ENCODE measurements around the gene TLL2.

The TLL2 gene

GRCh38 chr10:96460316-96460715, 53.4 kb downstream of the TLL2 start:
- no peak for DNase-seq

GRCh38 chr10:96457341-96457740, 56.4 kb downstream of the TLL2 start:
- DNase-seq = no peak

GRCh38 chr10:96456296-96456840, 57.4 kb downstream of the TLL2 start:
- no peak for DNase-seq

DNA sequence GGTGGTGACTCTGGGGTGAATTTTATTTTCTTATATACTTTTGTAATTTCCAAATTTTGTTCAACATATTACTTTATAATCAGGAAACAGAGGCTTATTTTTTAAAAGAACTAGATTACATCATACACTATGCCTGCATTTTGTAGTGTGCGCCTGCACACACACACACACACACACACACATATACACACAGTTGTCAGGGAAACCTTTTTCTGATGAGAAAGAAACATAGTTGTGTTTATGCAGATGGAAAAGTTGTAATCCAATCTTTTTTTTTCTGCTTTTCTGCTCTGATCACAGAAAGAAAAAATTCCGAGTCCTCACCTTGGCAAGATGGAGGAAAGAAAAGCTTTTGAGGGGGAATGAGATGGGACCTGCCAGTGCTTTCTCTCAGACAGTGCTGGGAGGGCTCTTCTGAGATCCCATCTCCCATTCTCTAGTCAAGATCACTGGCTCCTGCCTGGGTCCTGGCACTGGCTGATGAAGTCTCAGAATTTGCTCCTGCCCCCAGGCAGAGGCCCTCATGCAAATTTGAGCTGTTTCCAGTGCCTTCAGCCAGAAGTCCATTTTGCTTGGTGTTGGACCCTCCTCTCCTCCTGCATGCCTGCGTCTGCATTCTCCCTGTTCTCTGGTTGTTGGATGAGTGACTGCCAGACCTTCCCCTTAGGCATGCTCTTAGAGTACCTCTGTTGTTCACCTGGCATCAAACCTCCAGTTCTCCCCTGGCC, 59.7 kb downstream of the TLL2 start:
- no peak for DNase-seq

GRCh38 chr10:96452494-96453153, 61.1 kb downstream of the TLL2 start:
- DNase-seq = no peak

DNA sequence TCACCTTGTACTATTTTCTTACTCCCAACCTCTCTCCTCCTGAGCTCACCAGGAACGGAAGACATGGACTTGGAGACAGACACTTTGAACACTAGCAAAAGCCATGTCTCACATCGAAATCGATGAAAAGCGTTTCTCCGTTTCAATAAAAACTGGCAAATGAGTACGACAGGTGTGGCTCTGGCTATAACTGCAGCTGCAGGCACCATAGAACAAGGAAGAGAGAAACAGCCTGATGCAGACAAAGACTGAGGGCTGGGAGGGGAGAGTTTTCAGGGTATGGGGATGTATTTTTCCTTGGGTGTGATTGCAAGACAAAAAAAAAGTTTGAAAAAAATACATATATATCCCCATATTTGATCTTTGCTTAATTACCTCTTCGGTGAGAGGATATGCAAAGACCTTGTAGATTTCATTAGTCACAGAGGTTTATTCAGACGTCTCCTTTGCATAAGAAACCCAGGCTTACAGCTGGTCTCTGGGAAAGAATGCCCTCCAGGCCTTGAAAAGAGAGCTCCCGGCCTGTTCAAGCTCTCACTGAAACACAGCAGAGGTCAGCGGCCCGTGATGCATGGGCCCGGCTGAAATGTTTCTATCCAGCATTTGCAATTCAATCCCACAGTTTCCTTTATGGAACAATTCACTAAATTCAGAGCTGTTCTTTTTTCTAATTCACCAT, 63.1 kb downstream of the TLL2 start:
- DNase-seq = no peak

- no peak for DNase-seq
Measured at GRCh38 chr10:96448558-96448957, 65.2 kb downstream of the TLL2 start.

DNA sequence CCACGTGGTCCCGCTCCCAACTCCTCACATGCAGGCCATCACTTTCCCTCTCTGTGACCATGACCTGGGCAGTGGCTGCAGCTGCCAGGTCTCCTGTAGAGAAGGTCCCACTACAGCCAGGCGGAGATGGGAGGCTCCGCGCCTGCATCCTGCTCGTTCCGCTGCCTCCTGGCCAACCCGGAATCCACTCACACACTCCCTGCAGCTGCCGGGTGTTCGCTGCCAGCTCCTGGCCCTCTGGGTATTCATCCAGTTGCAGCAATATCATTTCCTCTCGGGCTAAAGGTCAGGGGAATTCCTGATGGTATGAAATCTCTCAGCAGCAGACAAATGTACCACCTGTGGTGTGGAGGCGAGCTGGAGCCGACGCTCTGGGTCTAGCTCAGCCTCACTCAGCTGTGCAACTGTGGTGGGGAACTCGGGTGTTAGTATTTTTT, 65.7 kb downstream of the TLL2 start:
- DNase-seq = no peak

- no peak for DNase-seq
Measured at GRCh38 chr10:96446966-96447596, 66.6 kb downstream of the TLL2 start.

GRCh38 chr10:96441987-96442643, 71.6 kb downstream of the TLL2 start:
- no peak for DNase-seq

- DNase-seq = no peak
Measured at GRCh38 chr10:96441322-96441885, 72.3 kb downstream of the TLL2 start.

GRCh38 chr10:96440361-96441292, 73.1 kb downstream of the TLL2 start:
- no peak for DNase-seq

GRCh38 chr10:96439725-96440124, 74.0 kb downstream of the TLL2 start:
- DNase-seq = no peak

GRCh38 chr10:96436035-96436434, 77.7 kb downstream of the TLL2 start:
- no peak for DNase-seq

DNA sequence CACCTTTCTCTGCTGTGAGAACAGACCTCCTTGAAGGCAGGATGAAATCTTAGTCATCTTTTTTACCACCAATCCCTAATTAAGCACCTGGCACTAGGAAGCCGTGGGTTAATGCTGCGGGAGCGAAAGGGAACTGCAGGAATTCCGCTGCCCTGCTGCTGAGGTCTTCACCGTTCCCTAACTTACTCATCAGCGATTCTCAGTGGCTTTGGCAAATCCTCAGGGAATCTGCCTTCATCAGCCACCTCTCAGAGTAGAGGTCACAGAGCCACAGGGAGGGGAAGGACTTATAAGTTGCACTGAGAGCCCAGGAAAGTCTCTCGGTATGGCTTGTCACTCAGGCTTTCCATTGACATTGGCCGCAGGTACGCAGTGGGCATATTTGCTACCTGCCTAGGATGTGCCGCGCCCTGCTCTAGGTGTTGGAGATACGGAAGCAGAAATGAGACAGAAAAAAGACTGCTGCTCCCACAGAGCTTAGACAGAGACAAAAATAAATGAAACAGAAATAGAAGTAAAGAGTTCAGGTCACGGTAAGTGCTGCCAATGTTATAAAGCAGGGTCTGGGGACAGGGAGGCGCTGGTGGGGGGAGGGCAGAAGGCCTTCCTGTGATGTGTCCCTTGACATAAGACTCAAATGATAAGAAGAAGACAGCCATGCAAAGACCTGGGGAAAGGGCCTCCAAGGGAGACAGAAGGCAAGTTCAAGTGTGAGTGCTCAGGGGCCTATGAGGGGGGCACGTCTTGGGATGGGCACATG, 82.3 kb downstream of the TLL2 start:
- DNase-seq = no peak

GRCh38 chr10:96427291-96427690, 86.4 kb downstream of the TLL2 start:
- no peak for DNase-seq

- no peak for DNase-seq
Measured at GRCh38 chr10:96422525-96422924, 91.2 kb downstream of the TLL2 start.

- DNase-seq = no peak
Measured at GRCh38 chr10:96421995-96422394, 91.7 kb downstream of the TLL2 start.

DNA sequence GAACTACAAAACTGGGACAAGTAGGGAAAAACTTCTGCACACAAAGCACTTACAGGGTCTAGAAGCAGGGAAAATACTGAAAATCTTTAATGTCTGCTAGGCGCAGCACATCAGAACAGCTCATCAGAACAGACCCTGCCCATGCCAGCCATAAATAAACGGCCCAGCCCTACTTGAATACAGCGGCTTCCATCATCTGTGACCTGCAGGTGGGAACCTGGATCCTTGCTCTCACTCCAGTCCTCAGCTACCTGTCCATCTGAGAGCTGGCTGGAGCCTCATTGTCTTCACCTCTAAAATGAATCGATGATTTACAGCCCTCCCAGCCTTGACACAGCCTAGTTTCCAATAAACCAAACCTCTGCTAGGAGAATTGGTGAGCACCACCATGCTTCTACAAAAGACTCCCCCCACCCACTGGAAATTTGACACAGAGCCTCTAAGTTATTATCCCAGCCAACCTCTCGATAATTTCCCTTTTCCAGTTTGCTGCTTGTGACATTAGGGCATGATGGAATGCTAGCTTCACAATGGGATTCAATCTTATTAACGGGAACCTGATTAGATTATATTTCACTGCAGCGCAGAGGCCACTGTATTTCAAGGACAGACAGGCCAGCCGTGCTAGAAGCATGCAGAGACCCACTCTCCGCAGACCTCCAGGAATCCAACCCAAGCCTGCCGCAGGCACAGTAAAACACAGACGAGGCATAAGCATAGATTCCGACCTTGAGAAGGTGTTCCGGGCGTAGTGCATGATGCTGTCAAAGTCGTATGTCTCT, 93.3 kb downstream of the TLL2 start:
- no peak for DNase-seq

GRCh38 chr10:96419351-96419750, 94.4 kb downstream of the TLL2 start:
- no peak for DNase-seq

Data from DMS 273 treated with DMSO at 0.1 percent for 48 hours (cell line).